ENCODE results near the gene DGCR8. TPM values are rescaled to one million over a fixed set of nuclear protein-coding genes. Genes with fewer than 3 reads are reported as not detected.

The DGCR8 gene
- total and polyA plus RNA-seq, 2 of the 4 experiments (the other 2 are of a cell fraction) = 16.7 to 25.3 TPM

DNA sequence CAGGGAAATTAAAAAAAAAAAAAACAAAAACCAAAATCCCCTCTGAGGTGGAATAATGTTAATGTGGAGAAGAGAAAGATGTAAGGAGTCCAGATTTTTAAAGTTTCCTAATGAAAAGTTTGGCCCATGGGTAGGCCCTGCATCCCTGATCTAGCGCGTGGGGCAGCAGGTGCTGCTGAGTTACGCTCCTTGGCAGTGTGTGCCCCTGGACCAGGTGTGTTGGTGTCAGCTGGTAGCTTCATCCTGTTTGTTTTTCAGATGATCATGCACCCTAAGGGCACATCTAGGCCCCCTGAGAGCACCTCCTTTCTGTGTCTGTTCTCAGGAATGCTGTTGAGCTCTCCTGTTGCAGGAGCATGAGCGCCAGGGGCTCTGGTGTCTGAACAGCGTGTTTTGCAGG, 6.7 kb downstream of the DGCR8 start:
- Histone ChIP-seq H3K4me3 (ENCODE audit: insufficient read depth, low read depth, low read length) (no peak overlapping the region), H3K18ac (ENCODE audit: low read depth, low read length) (no peak overlapping the region), H3K9ac (ENCODE audit: low read depth, low read length) (no peak overlapping the region), H3K56ac (ENCODE audit: extremely low read depth, insufficient read depth, low read length) (no peak overlapping the region), H2AK9ac (replicated peaks; ENCODE audit: low read depth, low read length, poor library complexity) (no peak overlapping the region), H3K4me2 (ENCODE audit: low read depth, low read length) (no peak overlapping the region), H3K23ac (ENCODE audit: low read depth, low read length) (no peak overlapping the region; the same call in 1 of the 2 replicates), H4K5ac (ENCODE audit: low read depth, low read length) (no peak overlapping the region), H3K27me3 (ENCODE audit: control insufficient read depth, insufficient read depth, low read length) (no peaks in the 10 kb centered on the region), H2AFZ (replicated peaks; ENCODE audit: low read length, poor library complexity) (no peak overlapping the region), H3K9me1 (ENCODE audit: insufficient read depth, low read length) (peaks cover 24% of the 10 kb centered on the region), H2AK5ac (ENCODE audit: low read depth, low read length) (no peak overlapping the region), H3K36me3 (ENCODE audit: control insufficient read depth, insufficient read depth, low read length) (peaks cover 56% of the 10 kb centered on the region), H2BK15ac (ENCODE audit: low read depth, low read length) (no peak overlapping the region), H2BK20ac (ENCODE audit: low read depth, low read length) (no peak overlapping the region), H3K9me3 (ENCODE audit: control insufficient read depth, insufficient read depth, low read length) (no peaks in the 10 kb centered on the region), H3K4ac (ENCODE audit: low read depth, low read length) (no peak overlapping the region), H3K79me1 (ENCODE audit: low read depth in 1 of 2, low read length in 2 of 2) (peaks cover 18 to 82% of the 10 kb centered on the region in 2 experiments), H3K14ac (replicated peaks; ENCODE audit: low read depth, low read length) (no peak overlapping the region), H2BK120ac (ENCODE audit: low read depth, low read length) (no peak overlapping the region), H3K4me1 (ENCODE audit: control insufficient read depth, insufficient read depth, low read length) (peaks cover 17% of the 10 kb centered on the region), H3K27ac (ENCODE audit: insufficient read depth, low read length) (no peak overlapping the region), H2BK5ac (ENCODE audit: low read depth, low read length, poor library complexity, severe bottlenecking) (no peak overlapping the region), H4K8ac (ENCODE audit: low read depth in 2 of 2, low read length in 2 of 2) (no peak overlapping the region), H4K91ac (ENCODE audit: insufficient read depth, low read depth, low read length) (no peak overlapping the region), H4K20me1 (ENCODE audit: insufficient read depth, low read length) (peaks cover 78% of the 10 kb centered on the region)
- TF ChIP-seq, protein P1, sequence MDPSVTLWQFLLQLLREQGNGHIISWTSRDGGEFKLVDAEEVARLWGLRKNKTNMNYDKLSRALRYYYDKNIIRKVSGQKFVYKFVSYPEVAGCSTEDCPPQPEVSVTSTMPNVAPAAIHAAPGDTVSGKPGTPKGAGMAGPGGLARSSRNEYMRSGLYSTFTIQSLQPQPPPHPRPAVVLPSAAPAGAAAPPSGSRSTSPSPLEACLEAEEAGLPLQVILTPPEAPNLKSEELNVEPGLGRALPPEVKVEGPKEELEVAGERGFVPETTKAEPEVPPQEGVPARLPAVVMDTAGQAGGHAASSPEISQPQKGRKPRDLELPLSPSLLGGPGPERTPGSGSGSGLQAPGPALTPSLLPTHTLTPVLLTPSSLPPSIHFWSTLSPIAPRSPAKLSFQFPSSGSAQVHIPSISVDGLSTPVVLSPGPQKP (IDR thresholded peaks at IDR 0.05; ENCODE audit: borderline replicate concordance, low read depth, low read length) = no peak
- no peak for TF ChIP-seq RCOR1 (IDR thresholded peaks at IDR 0.05; ENCODE audit: insufficient replicate concordance, low read length)
- no peak for TF ChIP-seq SMC3 (IDR thresholded peaks at IDR 0.05; ENCODE audit: low read depth, low read length)
- TF ChIP-seq POLR2A (IDR thresholded peaks at IDR 0.05; ENCODE audit: low read depth, low read length) = no peak
- TF ChIP-seq MAFK (IDR thresholded peaks at IDR 0.05; ENCODE audit: low read depth, low read length) = no peak
- TF ChIP-seq RFX5 (IDR thresholded peaks at IDR 0.05; ENCODE audit: low read depth, low read length) = no peak
- TF ChIP-seq MXI1 (IDR thresholded peaks at IDR 0.05; ENCODE audit: borderline replicate concordance, low read depth, low read length) = no peak
- no peak for TF ChIP-seq NFE2L2 (IDR thresholded peaks at IDR 0.05; ENCODE audit: low read depth, low read length)
- no peak for TF ChIP-seq MAZ (IDR thresholded peaks at IDR 0.05; ENCODE audit: borderline replicate concordance, low read depth, low read length)
- TF ChIP-seq, protein P2, sequence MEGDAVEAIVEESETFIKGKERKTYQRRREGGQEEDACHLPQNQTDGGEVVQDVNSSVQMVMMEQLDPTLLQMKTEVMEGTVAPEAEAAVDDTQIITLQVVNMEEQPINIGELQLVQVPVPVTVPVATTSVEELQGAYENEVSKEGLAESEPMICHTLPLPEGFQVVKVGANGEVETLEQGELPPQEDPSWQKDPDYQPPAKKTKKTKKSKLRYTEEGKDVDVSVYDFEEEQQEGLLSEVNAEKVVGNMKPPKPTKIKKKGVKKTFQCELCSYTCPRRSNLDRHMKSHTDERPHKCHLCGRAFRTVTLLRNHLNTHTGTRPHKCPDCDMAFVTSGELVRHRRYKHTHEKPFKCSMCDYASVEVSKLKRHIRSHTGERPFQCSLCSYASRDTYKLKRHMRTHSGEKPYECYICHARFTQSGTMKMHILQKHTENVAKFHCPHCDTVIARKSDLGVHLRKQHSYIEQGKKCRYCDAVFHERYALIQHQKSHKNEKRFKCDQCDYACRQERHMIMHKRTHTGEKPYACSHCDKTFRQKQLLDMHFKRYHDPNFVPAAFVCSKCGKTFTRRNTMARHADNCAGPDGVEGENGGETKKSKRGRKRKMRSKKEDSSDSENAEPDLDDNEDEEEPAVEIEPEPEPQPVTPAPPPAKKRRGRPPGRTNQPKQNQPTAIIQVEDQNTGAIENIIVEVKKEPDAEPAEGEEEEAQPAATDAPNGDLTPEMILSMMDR (conservative IDR thresholded peaks at IDR 0.05; ENCODE audit: low read depth, low read length) = no peak
- TF ChIP-seq CEBPB (IDR thresholded peaks at IDR 0.05; ENCODE audit: low read depth, low read length) = no peak
- TF ChIP-seq FOS (IDR thresholded peaks at IDR 0.05; ENCODE audit: low read depth, low read length) = no peak
- TF ChIP-seq BHLHE40 (IDR thresholded peaks at IDR 0.05; ENCODE audit: low read depth, low read length) = no peak
- no peak for TF ChIP-seq RAD21 (IDR thresholded peaks at IDR 0.05; ENCODE audit: low read length)
- no peak for TF ChIP-seq CHD1 (IDR thresholded peaks at IDR 0.05; ENCODE audit: low read depth, low read length)
- TF ChIP-seq, protein P3, sequence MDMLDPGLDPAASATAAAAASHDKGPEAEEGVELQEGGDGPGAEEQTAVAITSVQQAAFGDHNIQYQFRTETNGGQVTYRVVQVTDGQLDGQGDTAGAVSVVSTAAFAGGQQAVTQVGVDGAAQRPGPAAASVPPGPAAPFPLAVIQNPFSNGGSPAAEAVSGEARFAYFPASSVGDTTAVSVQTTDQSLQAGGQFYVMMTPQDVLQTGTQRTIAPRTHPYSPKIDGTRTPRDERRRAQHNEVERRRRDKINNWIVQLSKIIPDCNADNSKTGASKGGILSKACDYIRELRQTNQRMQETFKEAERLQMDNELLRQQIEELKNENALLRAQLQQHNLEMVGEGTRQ (IDR thresholded peaks at IDR 0.05; ENCODE audit: low read depth, low read length) = no peak
- WGBS, 2 experiments (ENCODE audit: extremely low coverage in 2 of 2, insufficient read length in 1 of 2) = 98% methylated on average over 5 of the region's 5 CpGs; no CpG with 5 or more reads in 1 of the 2 experiments
- intact Hi-C loops (cut with micrococcal nuclease) (no loop called here), in situ Hi-C loops (cut with MboI; ENCODE audit: low sequenced_read_pairs) (no loop called here), dilution Hi-C loops (cut with HindIII; ENCODE audit: low sequenced_read_pairs, unreplicated experiment) (no loop called here)
- ChIA-PET POLR2A (ENCODE audit: unreplicated experiment) (no interaction called here), CTCF (no interaction called here)
- DNase-seq (no peak), ATAC-seq (ENCODE audit: low read depth) (no peak)
- no TSS peak for BruUV-seq (replicated peaks)
